Fibroblast of lung (primary cell): ENCODE data around the gene GMCL1.

Source experiments
- EZH2 ChIP-seq: IDR thresholded peaks from 2 replicates; pipeline ENCODE4 v1.5.1; 2012; ENCODE audit warnings: low read length, control low read depth, mild to moderate bottlenecking; ENCODE audit errors: missing control alignments
- TF ChIP-seq, protein P1 (sequence below), 2 donors: IDR thresholded peaks in 1 of 2; conservative IDR thresholded peaks in 1 of 2; 1 replicate in 1 of 2; 2 replicates in 1 of 2; pipeline ENCODE4 v1.5.1; 2011 to 2012; ENCODE audit warnings: low read length in 2 of 2, control low read depth in 1 of 2, inconsistent platforms in 1 of 2, low read depth in 1 of 2, mild to moderate bottlenecking in 1 of 2

- TF ChIP-seq, protein P1, sequence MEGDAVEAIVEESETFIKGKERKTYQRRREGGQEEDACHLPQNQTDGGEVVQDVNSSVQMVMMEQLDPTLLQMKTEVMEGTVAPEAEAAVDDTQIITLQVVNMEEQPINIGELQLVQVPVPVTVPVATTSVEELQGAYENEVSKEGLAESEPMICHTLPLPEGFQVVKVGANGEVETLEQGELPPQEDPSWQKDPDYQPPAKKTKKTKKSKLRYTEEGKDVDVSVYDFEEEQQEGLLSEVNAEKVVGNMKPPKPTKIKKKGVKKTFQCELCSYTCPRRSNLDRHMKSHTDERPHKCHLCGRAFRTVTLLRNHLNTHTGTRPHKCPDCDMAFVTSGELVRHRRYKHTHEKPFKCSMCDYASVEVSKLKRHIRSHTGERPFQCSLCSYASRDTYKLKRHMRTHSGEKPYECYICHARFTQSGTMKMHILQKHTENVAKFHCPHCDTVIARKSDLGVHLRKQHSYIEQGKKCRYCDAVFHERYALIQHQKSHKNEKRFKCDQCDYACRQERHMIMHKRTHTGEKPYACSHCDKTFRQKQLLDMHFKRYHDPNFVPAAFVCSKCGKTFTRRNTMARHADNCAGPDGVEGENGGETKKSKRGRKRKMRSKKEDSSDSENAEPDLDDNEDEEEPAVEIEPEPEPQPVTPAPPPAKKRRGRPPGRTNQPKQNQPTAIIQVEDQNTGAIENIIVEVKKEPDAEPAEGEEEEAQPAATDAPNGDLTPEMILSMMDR (conservative IDR thresholded peaks at IDR 0.05 in 1 of 2, IDR thresholded peaks at IDR 0.05 in 1 of 2; ENCODE audit: low read depth in 1 of 2, low read length in 2 of 2) = no peak
- TF ChIP-seq EZH2 = no peak
These were observed 47.9 kb upstream of the GMCL1 start for GRCh38 chr2:69781321-69782248.
